Measurements from ENCODE around the gene SERPINB1. TPM values are rescaled to one million over a fixed set of nuclear protein-coding genes. Genes with fewer than 3 reads are reported as not detected.

SERPINB1 gene
- total RNA-seq, 1 experiment from 2014 or later: 18.4 TPM

DNA sequence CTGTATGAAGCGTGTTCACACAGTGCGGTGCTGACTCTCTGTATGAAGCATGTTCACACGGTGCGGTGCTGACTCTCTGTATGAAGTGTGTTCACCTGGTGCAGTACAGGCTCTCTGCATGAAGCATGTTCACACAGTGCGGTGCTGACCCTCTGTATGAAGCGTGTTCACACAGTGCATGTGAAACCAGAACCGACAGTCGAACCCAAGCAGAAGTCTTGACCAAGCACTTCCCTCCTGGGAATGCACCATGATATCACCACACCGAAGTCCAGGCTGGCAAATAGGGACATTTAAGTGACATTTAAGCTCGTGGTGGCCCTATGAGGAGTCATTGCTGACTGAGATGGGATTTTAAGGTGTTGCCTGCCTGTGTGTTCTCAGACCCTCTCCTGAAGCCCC is 11.3 kb upstream of the SERPINB1 start:
- H4K91ac ChIP-seq (ENCODE audit: insufficient read length, low read depth, low read length): no peak overlapping the region
- TF ChIP-seq, protein P1, sequence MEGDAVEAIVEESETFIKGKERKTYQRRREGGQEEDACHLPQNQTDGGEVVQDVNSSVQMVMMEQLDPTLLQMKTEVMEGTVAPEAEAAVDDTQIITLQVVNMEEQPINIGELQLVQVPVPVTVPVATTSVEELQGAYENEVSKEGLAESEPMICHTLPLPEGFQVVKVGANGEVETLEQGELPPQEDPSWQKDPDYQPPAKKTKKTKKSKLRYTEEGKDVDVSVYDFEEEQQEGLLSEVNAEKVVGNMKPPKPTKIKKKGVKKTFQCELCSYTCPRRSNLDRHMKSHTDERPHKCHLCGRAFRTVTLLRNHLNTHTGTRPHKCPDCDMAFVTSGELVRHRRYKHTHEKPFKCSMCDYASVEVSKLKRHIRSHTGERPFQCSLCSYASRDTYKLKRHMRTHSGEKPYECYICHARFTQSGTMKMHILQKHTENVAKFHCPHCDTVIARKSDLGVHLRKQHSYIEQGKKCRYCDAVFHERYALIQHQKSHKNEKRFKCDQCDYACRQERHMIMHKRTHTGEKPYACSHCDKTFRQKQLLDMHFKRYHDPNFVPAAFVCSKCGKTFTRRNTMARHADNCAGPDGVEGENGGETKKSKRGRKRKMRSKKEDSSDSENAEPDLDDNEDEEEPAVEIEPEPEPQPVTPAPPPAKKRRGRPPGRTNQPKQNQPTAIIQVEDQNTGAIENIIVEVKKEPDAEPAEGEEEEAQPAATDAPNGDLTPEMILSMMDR (conservative IDR thresholded peaks at IDR 0.05): no peak
- no peak overlapping the region for H2BK12ac ChIP-seq (ENCODE audit: insufficient read length, low read depth, low read length)
- no peak overlapping the region for H3K14ac ChIP-seq (ENCODE audit: insufficient read depth, low read length)
- Mint-ChIP-seq H3K27me3 (ENCODE audit: low read depth) (no peaks in the 10 kb centered on the region), H3K4me3 (no peak overlapping the region), H3K4me1 (peaks cover 45 to 54% of the 10 kb centered on the region in 2 experiments), H3K36me3 (ENCODE audit: insufficient read depth in 1 of 3, low read depth in 3 of 3) (no peaks in the 10 kb centered on the region), H3K9me3 (no peaks in the 10 kb centered on the region), H3K27ac (peak overlapping the region in 2 of 3 experiments; percentile 14 to 75; a peak in 2 of 7 replicates)
- H3K4me1 ChIP-seq (ENCODE audit: insufficient read depth, low read length): peaks cover 22% of the 10 kb centered on the region; the same call in 1 of the 2 replicates
- no peak overlapping the region for H3K4ac ChIP-seq (ENCODE audit: low read depth, low read length)
- H3K4me2 ChIP-seq (ENCODE audit: insufficient read depth, insufficient read length, low read length): no peak overlapping the region
- H3K79me1 ChIP-seq (ENCODE audit: insufficient read depth, low read depth, low read length, poor library complexity, severe bottlenecking): no peaks in the 10 kb centered on the region
- no peak overlapping the region for H3K9ac ChIP-seq (ENCODE audit: extremely low read depth, insufficient read length, low read length)
- no peak for DNase-seq
- H3K27ac ChIP-seq (ENCODE audit: insufficient read length, low read depth, low read length): no peak overlapping the region
- no peak overlapping the region for H2AK5ac ChIP-seq (ENCODE audit: insufficient read length, low read length)
- H2BK5ac ChIP-seq (ENCODE audit: insufficient read length, low read length): no peak overlapping the region
- H2BK20ac ChIP-seq (ENCODE audit: low read depth, low read length, poor library complexity, severe bottlenecking): no peak overlapping the region
- no peak overlapping the region for H3T11ph ChIP-seq (ENCODE audit: low read length)
- no peak overlapping the region for H3K18ac ChIP-seq (ENCODE audit: insufficient read length, low read depth, low read length)
- no peaks in the 10 kb centered on the region for H3K9me3 ChIP-seq (ENCODE audit: control insufficient read depth, low read depth, low read length)
- H3K23ac ChIP-seq (ENCODE audit: insufficient read length, low read depth, low read length): no peak overlapping the region
- H3K23me2 ChIP-seq (ENCODE audit: insufficient read length, low read depth, low read length, poor library complexity, severe bottlenecking): peaks cover 2% of the 10 kb centered on the region
- no peak overlapping the region for H2BK15ac ChIP-seq (ENCODE audit: low read depth, low read length)
- no CpG with 5 or more reads among the region's 10 CpGs for WGBS (ENCODE audit: extremely low coverage, insufficient read length, low lambda C conversion rate)
- H3K27me3 ChIP-seq (ENCODE audit: insufficient read depth, low read length): no peaks in the 10 kb centered on the region
- H4K5ac ChIP-seq (ENCODE audit: insufficient read length, low read depth, low read length): peak overlapping the region; percentile 33
- no peak overlapping the region for H3K56ac ChIP-seq (ENCODE audit: insufficient read length, low read depth, low read length)
- H2AFZ ChIP-seq (ENCODE audit: low read length): no peak overlapping the region
- no peaks in the 10 kb centered on the region for H4K20me1 ChIP-seq (ENCODE audit: control insufficient read depth, insufficient read depth, insufficient read length)
- H4K8ac ChIP-seq (replicated peaks; ENCODE audit: insufficient read length, low read depth, low read length): no peak overlapping the region
- H2BK120ac ChIP-seq (ENCODE audit: low read depth, low read length, poor library complexity, severe bottlenecking): no peak overlapping the region
- H3K79me2 ChIP-seq (ENCODE audit: insufficient read depth, low read length): no peaks in the 10 kb centered on the region
